Panc1 (cell line): ENCODE data around the gene TMEM236. TPM values are rescaled to one million over a fixed set of nuclear protein-coding genes. Genes with fewer than 3 reads are reported as not detected.

Experiments used
- ATAC-seq: fragments of 200-7000 bp; cut with Tn5 transposase; 2 replicates; pipeline ENCODE4 v1.9.1; 2020; ENCODE audit warnings: mild to moderate bottlenecking, moderate library complexity
- BruUV-seq: library from RNA; stranded (reverse); fragments of 400-500 nt; replicated peaks from 2 replicates; lab custom pipeline; 2021; lab: Mats Ljungman, UMichigan
- CTCF ChIA-PET: fragments of 300-600 bp; sonication (Branson Sonifier 250); formaldehyde crosslinking; loops from one replicate; lab custom pipeline; 2022; ENCODE audit warnings: antibody characterized with exemption; lab: Charles Lee
- POLR2A ChIA-PET: fragments of 300-600 bp; sonication (Branson Sonifier 250); formaldehyde crosslinking; loops from one replicate; lab custom pipeline; 2022; ENCODE audit warnings: antibody characterized with exemption; lab: Charles Lee
- DNase-seq: peaks from one replicate; pipeline ENCODE4 v3.0.0-alpha.2; 2010; ENCODE audit warnings: low read depth, low spot score
- H3K27ac ChIP-seq: 2 replicates; pipeline ENCODE4 v1.5.1; 2011; ENCODE audit warnings: mild to moderate bottlenecking, low read length, inconsistent platforms
- H3K27me3 ChIP-seq: fragments of 200-500 bp; sonication (Bioruptor generic); 2 replicates; pipeline ENCODE4 v1.6.0; 2014; ENCODE audit warnings: low read length, inconsistent platforms; ENCODE audit not compliant: control insufficient read depth, insufficient read depth
- H3K36me3 ChIP-seq: fragments of 200-500 bp; sonication (Bioruptor generic); 2 replicates; pipeline ENCODE4 v1.5.1; 2014; ENCODE audit warnings: inconsistent platforms, mild to moderate bottlenecking, low read length, moderate library complexity; ENCODE audit not compliant: control insufficient read depth, insufficient read depth
- H3K4me1 ChIP-seq: 2 replicates; pipeline ENCODE4 v1.5.1; 2011; ENCODE audit warnings: inconsistent platforms, mild to moderate bottlenecking, low read length, moderate library complexity; ENCODE audit not compliant: control insufficient read depth, insufficient read depth
- H3K4me3 ChIP-seq, 2 experiments: 2 replicates each; pipeline ENCODE4 v1.5.1; 2011 to 2012; ENCODE audit warnings: low read depth in 2 of 2, low read length in 2 of 2, mild to moderate bottlenecking in 2 of 2, inconsistent platforms in 1 of 2, moderate library complexity in 1 of 2
- H3K9me3 ChIP-seq: fragments of 200-500 bp; sonication (Bioruptor generic); 2 replicates; pipeline ENCODE4 v1.5.1; 2014; ENCODE audit warnings: low read depth, mild to moderate bottlenecking, inconsistent platforms, low read length, moderate library complexity; ENCODE audit not compliant: control insufficient read depth, insufficient read depth
- POLR2AphosphoS5 ChIP-seq: IDR thresholded peaks from 2 replicates; pipeline ENCODE4 v1.6.1; 2012; ENCODE audit warnings: mild to moderate bottlenecking, low read depth, low read length, moderate library complexity
- SIN3A ChIP-seq: IDR thresholded peaks from 2 replicates; pipeline ENCODE4 v1.6.1; 2012; ENCODE audit warnings: low read depth, mild to moderate bottlenecking, low read length, moderate library complexity, borderline replicate concordance; ENCODE audit not compliant: insufficient read depth
- TCF7L2 ChIP-seq: IDR thresholded peaks from 2 replicates; pipeline ENCODE4 v1.6.1; 2011; ENCODE audit warnings: mild to moderate bottlenecking, low read depth, low read length, inconsistent platforms
- in situ Hi-C: cut with HindIII; loops from 2 replicates; pipeline ENCODE4 v1.10.0; 2016; ENCODE audit warnings: low sequenced_read_pairs, low pct_unique_long_range_greater_than_20kb
- intact Hi-C: fragments of 100-400 bp; cut with micrococcal nuclease; formaldehyde crosslinking; loops from one replicate; pipeline ENCODE4 v1.10.0; 2022; ENCODE audit not compliant: unreplicated experiment
- total RNA-seq: library from RNA; stranded (reverse); gene quantifications from one replicate; pipeline ENCODE4 v1.2.1, GENCODE V29; 2021; ENCODE audit not compliant: unreplicated experiment
- TF ChIP-seq, protein P1 (sequence below): fragments of 450-650 bp; IDR thresholded peaks from 2 replicates; pipeline ENCODE4 v1.5.1; 2017; ENCODE audit warnings: mild to moderate bottlenecking
- TF ChIP-seq, protein P2 (sequence below), 2 experiments: IDR thresholded peaks; 2 replicates each; pipeline ENCODE4 v1.6.1; 2011 to 2012; ENCODE audit warnings: low read depth in 2 of 2, control low read depth in 1 of 2, low read length in 1 of 2, mild to moderate bottlenecking in 1 of 2, moderate library complexity in 1 of 2; ENCODE audit not compliant: insufficient read depth in 1 of 2

TMEM236 gene
- total RNA-seq, 1 experiment from 2014 or later: 0.05 TPM

DNA sequence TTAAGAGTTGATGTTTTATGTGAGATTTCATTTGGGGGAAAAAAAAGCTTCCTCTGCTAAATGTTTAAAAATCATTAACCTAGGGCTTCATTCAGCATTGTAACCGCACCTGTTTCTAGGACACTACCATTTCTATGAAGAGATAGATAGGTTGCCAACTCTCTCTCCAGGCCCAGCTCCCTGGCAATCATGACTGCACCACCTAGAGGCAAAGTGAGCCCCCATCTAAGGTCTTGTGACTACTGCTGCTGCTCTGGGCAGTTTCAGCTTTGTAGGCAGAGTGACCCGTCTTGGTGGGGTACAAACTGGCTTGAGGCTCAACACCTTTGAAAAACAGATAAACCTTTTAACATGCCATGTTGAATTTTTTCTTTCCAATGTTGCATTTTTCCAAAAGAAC lies 29.9 kb downstream of the TMEM236 start:
- intact Hi-C loops (no loop called here), in situ Hi-C loops (no loop called here)
- Histone ChIP-seq H3K27ac (peak overlapping the region; percentile 68; the same call in 1 of the 2 replicates), H3K27me3 (no peaks in the 10 kb centered on the region), H3K4me1 (peaks cover 28% of the 10 kb centered on the region), H3K36me3 (no peaks in the 10 kb centered on the region), H3K9me3 (no peaks in the 10 kb centered on the region), H3K4me3 (no peak overlapping the region)
- POLR2A ChIA-PET: interaction anchor here (0.6 kb wide), 1 partner anchor 447 kb away, joined by 9 read pairs; no protein-coding TSS in a partner anchor
- TF ChIP-seq, protein P1, sequence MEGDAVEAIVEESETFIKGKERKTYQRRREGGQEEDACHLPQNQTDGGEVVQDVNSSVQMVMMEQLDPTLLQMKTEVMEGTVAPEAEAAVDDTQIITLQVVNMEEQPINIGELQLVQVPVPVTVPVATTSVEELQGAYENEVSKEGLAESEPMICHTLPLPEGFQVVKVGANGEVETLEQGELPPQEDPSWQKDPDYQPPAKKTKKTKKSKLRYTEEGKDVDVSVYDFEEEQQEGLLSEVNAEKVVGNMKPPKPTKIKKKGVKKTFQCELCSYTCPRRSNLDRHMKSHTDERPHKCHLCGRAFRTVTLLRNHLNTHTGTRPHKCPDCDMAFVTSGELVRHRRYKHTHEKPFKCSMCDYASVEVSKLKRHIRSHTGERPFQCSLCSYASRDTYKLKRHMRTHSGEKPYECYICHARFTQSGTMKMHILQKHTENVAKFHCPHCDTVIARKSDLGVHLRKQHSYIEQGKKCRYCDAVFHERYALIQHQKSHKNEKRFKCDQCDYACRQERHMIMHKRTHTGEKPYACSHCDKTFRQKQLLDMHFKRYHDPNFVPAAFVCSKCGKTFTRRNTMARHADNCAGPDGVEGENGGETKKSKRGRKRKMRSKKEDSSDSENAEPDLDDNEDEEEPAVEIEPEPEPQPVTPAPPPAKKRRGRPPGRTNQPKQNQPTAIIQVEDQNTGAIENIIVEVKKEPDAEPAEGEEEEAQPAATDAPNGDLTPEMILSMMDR: peak; percentile 42
- TF ChIP-seq POLR2AphosphoS5: no peak
- BruUV-seq: no TSS peak
- ATAC-seq: no peak
- no peak for DNase-seq
- CTCF ChIA-PET: no interaction called here

DNA sequence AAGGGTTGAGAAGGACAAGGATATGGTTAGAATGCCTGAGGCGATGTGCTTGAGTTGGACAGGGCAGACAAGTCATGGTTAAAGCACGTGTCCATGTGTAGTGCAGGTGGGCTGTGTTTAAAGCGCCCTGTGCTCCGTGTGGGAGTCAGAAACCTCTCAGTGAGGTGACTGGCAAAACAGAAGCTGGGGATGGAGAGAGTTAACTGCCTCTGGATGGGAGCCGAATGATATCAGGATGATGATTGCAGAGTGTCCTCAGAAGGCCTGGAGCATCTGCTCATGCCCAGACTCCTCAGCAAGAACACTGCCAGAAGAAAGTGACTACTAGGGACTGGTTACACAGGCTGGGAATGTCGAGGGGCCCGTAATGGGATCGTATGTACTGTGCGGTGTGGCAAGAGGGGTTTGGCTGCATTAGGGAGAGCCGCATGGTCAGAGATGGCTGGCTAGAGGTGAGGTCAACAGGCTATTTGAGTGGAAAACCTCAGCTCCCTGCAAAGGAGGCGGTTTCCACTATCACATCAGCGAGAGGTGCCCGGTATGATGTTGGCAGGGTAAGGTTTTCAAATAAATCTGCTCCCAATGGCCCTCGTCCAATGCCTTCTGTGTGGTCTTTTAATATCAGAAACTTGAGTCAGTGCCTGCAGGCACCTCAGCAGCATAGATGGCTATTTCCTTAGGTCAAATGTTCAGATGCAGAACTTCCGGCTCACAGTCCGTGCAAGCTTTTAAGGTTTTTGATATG lies 31.1 kb downstream of the TMEM236 start:
- Histone ChIP-seq H3K36me3 (no peaks in the 10 kb centered on the region), H3K27ac (peak overlapping the region; percentile 79), H3K4me1 (peaks cover 28% of the 10 kb centered on the region), H3K27me3 (no peaks in the 10 kb centered on the region), H3K9me3 (no peaks in the 10 kb centered on the region), H3K4me3 (peak overlapping the region in 1 of 2 experiments; percentile 1; a peak in 1 of 4 replicates)
- TF ChIP-seq TCF7L2: no peak
- no peak for TF ChIP-seq POLR2AphosphoS5
- TF ChIP-seq, protein P2, sequence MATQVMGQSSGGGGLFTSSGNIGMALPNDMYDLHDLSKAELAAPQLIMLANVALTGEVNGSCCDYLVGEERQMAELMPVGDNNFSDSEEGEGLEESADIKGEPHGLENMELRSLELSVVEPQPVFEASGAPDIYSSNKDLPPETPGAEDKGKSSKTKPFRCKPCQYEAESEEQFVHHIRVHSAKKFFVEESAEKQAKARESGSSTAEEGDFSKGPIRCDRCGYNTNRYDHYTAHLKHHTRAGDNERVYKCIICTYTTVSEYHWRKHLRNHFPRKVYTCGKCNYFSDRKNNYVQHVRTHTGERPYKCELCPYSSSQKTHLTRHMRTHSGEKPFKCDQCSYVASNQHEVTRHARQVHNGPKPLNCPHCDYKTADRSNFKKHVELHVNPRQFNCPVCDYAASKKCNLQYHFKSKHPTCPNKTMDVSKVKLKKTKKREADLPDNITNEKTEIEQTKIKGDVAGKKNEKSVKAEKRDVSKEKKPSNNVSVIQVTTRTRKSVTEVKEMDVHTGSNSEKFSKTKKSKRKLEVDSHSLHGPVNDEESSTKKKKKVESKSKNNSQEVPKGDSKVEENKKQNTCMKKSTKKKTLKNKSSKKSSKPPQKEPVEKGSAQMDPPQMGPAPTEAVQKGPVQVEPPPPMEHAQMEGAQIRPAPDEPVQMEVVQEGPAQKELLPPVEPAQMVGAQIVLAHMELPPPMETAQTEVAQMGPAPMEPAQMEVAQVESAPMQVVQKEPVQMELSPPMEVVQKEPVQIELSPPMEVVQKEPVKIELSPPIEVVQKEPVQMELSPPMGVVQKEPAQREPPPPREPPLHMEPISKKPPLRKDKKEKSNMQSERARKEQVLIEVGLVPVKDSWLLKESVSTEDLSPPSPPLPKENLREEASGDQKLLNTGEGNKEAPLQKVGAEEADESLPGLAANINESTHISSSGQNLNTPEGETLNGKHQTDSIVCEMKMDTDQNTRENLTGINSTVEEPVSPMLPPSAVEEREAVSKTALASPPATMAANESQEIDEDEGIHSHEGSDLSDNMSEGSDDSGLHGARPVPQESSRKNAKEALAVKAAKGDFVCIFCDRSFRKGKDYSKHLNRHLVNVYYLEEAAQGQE (IDR thresholded peaks at IDR 0.05; ENCODE audit: insufficient read depth in 1 of 2, low read depth in 2 of 2, low read length in 1 of 2): no peak
- TF ChIP-seq, protein P1: no peak
- no peak for TF ChIP-seq SIN3A
- ChIA-PET POLR2A (no interaction called here), CTCF (interaction anchor here (1.0 kb wide), 1 partner anchor 38 kb away, joined by 3 read pairs; no protein-coding TSS in a partner anchor)
- ATAC-seq (peak; percentile 65), DNase-seq (no peak)
- in situ Hi-C loops: no loop called here
- intact Hi-C loops: no loop called here
- BruUV-seq: no TSS peak
